NB4 (cell line): ENCODE results near the gene PTPRD.
"Not testable (repeated sequence)": the region's sequence is repeated elsewhere in the genome, so short reads cannot be mapped to it uniquely, and the experiment has no call there.

Source experiments
- CTCF ChIP-seq: IDR thresholded peaks from one replicate; pipeline ENCODE4 v1.5.1; 2012; ENCODE audit warnings: low read depth, low read length
- POLR2A ChIP-seq: IDR thresholded peaks from 2 replicates; pipeline ENCODE4 v1.6.1; 2011; ENCODE audit warnings: mild to moderate bottlenecking; ENCODE audit not compliant: insufficient read length; ENCODE audit errors: extremely low read depth

- TF ChIP-seq CTCF, POLR2A: not testable (repeated sequence)
Observed at GRCh38 chr9:9043788-9044187, 1569.0 kb downstream of the PTPRD start.
